ENCODE results near the gene ABCD2.

- TF ChIP-seq POLR2A (IDR thresholded peaks at IDR 0.05) (no peak), CTCF (IDR thresholded peaks at IDR 0.05) (no peak)
Measured at GRCh38 chr12:39575498-39575875, 44.1 kb downstream of the ABCD2 start.
